MM.1S (cell line): ENCODE measurements around the gene USP47.

Experiments
- DNase-seq: peaks from one replicate; pipeline ENCODE4 v3.0.0-alpha.2; 2015
- H2AFZ ChIP-seq: fragments of 300-600 bp; sonication (generic); 2 replicates; pipeline ENCODE4 v1.6.0; 2016; ENCODE audit warnings: antibody characterized with exemption, low read length
- H3F3A ChIP-seq: fragments of 300-600 bp; sonication (generic); 2 replicates; pipeline ENCODE4 v1.6.1; 2016; ENCODE audit warnings: mild to moderate bottlenecking, antibody characterized with exemption, low read length, moderate library complexity, mixed read lengths; ENCODE audit not compliant: insufficient read depth
- H3K27ac ChIP-seq: fragments of 300-600 bp; sonication (generic); 2 replicates; pipeline ENCODE4 v1.5.1; 2016; ENCODE audit warnings: mild to moderate bottlenecking, low read length
- H3K27me3 ChIP-seq: fragments of 300-600 bp; sonication (generic); replicated peaks from 2 replicates; pipeline ENCODE4 v1.6.0; 2016; ENCODE audit warnings: low read length; ENCODE audit not compliant: insufficient read depth
- H3K36me3 ChIP-seq: fragments of 300-600 bp; sonication (generic); replicated peaks from 2 replicates; pipeline ENCODE4 v1.6.1; 2016; ENCODE audit warnings: mild to moderate bottlenecking, low read length, mixed read lengths; ENCODE audit not compliant: insufficient read depth
- H3K4me1 ChIP-seq: fragments of 300-600 bp; sonication (generic); 2 replicates; pipeline ENCODE4 v1.6.1; 2016; ENCODE audit warnings: low read length, mixed read lengths
- H3K4me2 ChIP-seq: fragments of 300-600 bp; sonication (generic); 2 replicates; pipeline ENCODE4 v1.6.0; 2016; ENCODE audit warnings: low read depth, low read length
- H3K4me3 ChIP-seq: fragments of 300-600 bp; sonication (generic); 2 replicates; pipeline ENCODE4 v1.5.1; 2016; ENCODE audit warnings: low read length, mixed read lengths
- H3K79me2 ChIP-seq: fragments of 300-600 bp; sonication (generic); 2 replicates; pipeline ENCODE4 v1.6.1; 2016; ENCODE audit warnings: mixed run types, low read length, mixed read lengths
- H3K9ac ChIP-seq: fragments of 300-600 bp; sonication (generic); 2 replicates; pipeline ENCODE4 v1.6.1; 2016; ENCODE audit warnings: low read length, mixed read lengths
- H3K9me2 ChIP-seq: fragments of 300-600 bp; sonication (generic); replicated peaks from 2 replicates; pipeline ENCODE4 v1.6.1; 2016; ENCODE audit warnings: mild to moderate bottlenecking, low read length, mixed read lengths; ENCODE audit not compliant: insufficient read depth
- H3K9me3 ChIP-seq: fragments of 300-600 bp; sonication (generic); replicated peaks from 2 replicates; pipeline ENCODE4 v1.6.1; 2016; ENCODE audit warnings: mild to moderate bottlenecking, low read length, mixed read lengths; ENCODE audit not compliant: insufficient read depth
- H4K20me1 ChIP-seq: fragments of 300-600 bp; sonication (generic); 2 replicates; pipeline ENCODE4 v1.6.1; 2016; ENCODE audit warnings: mild to moderate bottlenecking, low read length, moderate library complexity, mixed read lengths; ENCODE audit not compliant: insufficient read depth
- EZH2 ChIP-seq: fragments of 300-600 bp; sonication (generic); optimal IDR thresholded peaks from 2 replicates; pipeline ENCODE3; 2017; ENCODE audit warnings: low read depth, mild to moderate bottlenecking, antibody characterized with exemption, low read length, mixed read lengths
- EZH2phosphoT487 ChIP-seq: fragments of 300-600 bp; sonication (generic); IDR thresholded peaks from 2 replicates; pipeline ENCODE4 v1.6.1; 2018; ENCODE audit warnings: antibody characterized with exemption, low read length
- TF ChIP-seq, protein P1 (sequence below): fragments of 300-600 bp; sonication (generic); IDR thresholded peaks from 2 replicates; pipeline ENCODE4 v1.5.1; 2016; ENCODE audit warnings: antibody characterized with exemption, low read length, mixed read lengths

Gene USP47

GRCh38 chr11:11935536-11935935 lies 93.8 kb downstream of the USP47 start:
- H3K36me3 ChIP-seq = peaks cover 5% of the 10 kb centered on the region; the same call in 1 of the 2 replicates
- DNase-seq = no peak
- H3K27ac ChIP-seq = no peak overlapping the region
- H3K79me2 ChIP-seq = no peaks in the 10 kb centered on the region
- no peaks in the 10 kb centered on the region for H3K27me3 ChIP-seq
- H3K9ac ChIP-seq = no peak overlapping the region
- no peaks in the 10 kb centered on the region for H3K4me1 ChIP-seq
- H3K9me3 ChIP-seq = no peaks in the 10 kb centered on the region
- no peak overlapping the region for H2AFZ ChIP-seq
- H3K4me2 ChIP-seq = no peak overlapping the region
- TF ChIP-seq EZH2 = no peak
- no peak for TF ChIP-seq EZH2phosphoT487
- TF ChIP-seq, protein P1, sequence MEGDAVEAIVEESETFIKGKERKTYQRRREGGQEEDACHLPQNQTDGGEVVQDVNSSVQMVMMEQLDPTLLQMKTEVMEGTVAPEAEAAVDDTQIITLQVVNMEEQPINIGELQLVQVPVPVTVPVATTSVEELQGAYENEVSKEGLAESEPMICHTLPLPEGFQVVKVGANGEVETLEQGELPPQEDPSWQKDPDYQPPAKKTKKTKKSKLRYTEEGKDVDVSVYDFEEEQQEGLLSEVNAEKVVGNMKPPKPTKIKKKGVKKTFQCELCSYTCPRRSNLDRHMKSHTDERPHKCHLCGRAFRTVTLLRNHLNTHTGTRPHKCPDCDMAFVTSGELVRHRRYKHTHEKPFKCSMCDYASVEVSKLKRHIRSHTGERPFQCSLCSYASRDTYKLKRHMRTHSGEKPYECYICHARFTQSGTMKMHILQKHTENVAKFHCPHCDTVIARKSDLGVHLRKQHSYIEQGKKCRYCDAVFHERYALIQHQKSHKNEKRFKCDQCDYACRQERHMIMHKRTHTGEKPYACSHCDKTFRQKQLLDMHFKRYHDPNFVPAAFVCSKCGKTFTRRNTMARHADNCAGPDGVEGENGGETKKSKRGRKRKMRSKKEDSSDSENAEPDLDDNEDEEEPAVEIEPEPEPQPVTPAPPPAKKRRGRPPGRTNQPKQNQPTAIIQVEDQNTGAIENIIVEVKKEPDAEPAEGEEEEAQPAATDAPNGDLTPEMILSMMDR = no peak
- no peaks in the 10 kb centered on the region for H3K9me2 ChIP-seq
- no peaks in the 10 kb centered on the region for H3F3A ChIP-seq
- H4K20me1 ChIP-seq = no peaks in the 10 kb centered on the region
- H3K4me3 ChIP-seq = no peak overlapping the region

- H3K9me3 ChIP-seq = no peaks in the 10 kb centered on the region
- no peaks in the 10 kb centered on the region for H3K27me3 ChIP-seq
- no peak overlapping the region for H3K4me3 ChIP-seq
- no peaks in the 10 kb centered on the region for H3F3A ChIP-seq
- no peak overlapping the region for H2AFZ ChIP-seq
- H3K9ac ChIP-seq = no peak overlapping the region
- TF ChIP-seq EZH2phosphoT487 = no peak
- TF ChIP-seq, protein P1 = no peak
- no peak for TF ChIP-seq EZH2
- H3K36me3 ChIP-seq = peaks cover 5% of the 10 kb centered on the region; the same call in 1 of the 2 replicates
- DNase-seq = no peak
- H3K79me2 ChIP-seq = no peaks in the 10 kb centered on the region
- H3K4me2 ChIP-seq = no peak overlapping the region
- no peaks in the 10 kb centered on the region for H3K4me1 ChIP-seq
- no peaks in the 10 kb centered on the region for H4K20me1 ChIP-seq
- no peak overlapping the region for H3K27ac ChIP-seq
- no peaks in the 10 kb centered on the region for H3K9me2 ChIP-seq
These were observed 95.7 kb downstream of the USP47 start for GRCh38 chr11:11937433-11937832.

DNA sequence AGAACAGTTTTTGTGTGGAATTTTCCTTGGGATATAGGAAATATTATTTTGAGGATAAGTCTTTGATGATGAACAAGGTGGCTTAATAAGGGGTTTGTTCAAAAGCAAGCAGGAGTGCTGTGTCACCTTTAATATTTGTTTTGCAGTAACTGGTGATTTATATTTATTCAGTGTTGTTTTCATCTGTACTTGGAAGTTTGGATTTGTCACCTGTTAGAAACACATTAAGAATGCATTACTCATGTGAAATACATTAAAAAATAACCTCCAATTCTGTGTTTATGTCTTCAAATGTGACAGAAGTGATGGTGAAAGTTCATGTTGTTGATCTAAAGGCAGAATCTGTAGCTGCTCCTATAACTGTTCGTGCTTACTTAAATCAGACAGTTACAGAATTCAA lies 96.2 kb downstream of the USP47 start:
- Histone ChIP-seq H3K36me3 (peaks cover 5% of the 10 kb centered on the region; the same call in 1 of the 2 replicates), H4K20me1 (no peaks in the 10 kb centered on the region), H3K4me1 (no peaks in the 10 kb centered on the region), H3K27ac (no peak overlapping the region), H3K9me3 (no peaks in the 10 kb centered on the region), H2AFZ (no peak overlapping the region), H3F3A (no peaks in the 10 kb centered on the region), H3K4me3 (no peak overlapping the region), H3K4me2 (no peak overlapping the region), H3K9me2 (no peaks in the 10 kb centered on the region), H3K27me3 (no peaks in the 10 kb centered on the region), H3K9ac (no peak overlapping the region), H3K79me2 (no peaks in the 10 kb centered on the region)
- DNase-seq = no peak
- TF ChIP-seq EZH2 (no peak), EZH2phosphoT487 (no peak)
- TF ChIP-seq, protein P1 = no peak
